Measurements from ENCODE around the gene CACNA1F. TPM values are rescaled to one million over a fixed set of nuclear protein-coding genes. Genes with fewer than 3 reads are reported as not detected.

The CACNA1F gene
- total RNA-seq, 4 donors from 2014 or later, result 1.7 to 2.8 (median 2.3) TPM

- no peak overlapping the region for H3K4me3 ChIP-seq
- H3K27ac ChIP-seq, result peak overlapping the region in 1 of 4 donors; percentile 46
- TF ChIP-seq CTCF (IDR thresholded peaks at IDR 0.05) (no peak), POLR2A (IDR thresholded peaks at IDR 0.05) (no peak)
- no peaks in the 10 kb centered on the region for H3K36me3 ChIP-seq
- no peak for DNase-seq
- peaks cover 0 to 5% (median 0%) of the 10 kb centered on the region in 4 donors for H3K4me1 ChIP-seq
- no peaks in the 10 kb centered on the region for H3K27me3 ChIP-seq
- H3K9me3 ChIP-seq, result no peaks in the 10 kb centered on the region
Observed at GRCh38 chrX:49256268-49256995, 23.3 kb upstream of the CACNA1F start.

- Histone ChIP-seq H3K27me3 (no peaks in the 10 kb centered on the region), H3K9me3 (no peaks in the 10 kb centered on the region), H3K36me3 (no peaks in the 10 kb centered on the region), H3K4me1 (peaks cover 0 to 5% (median 0%) of the 10 kb centered on the region in 4 donors), H3K27ac (no peak overlapping the region), H3K4me3 (no peak overlapping the region)
- TF ChIP-seq CTCF (IDR thresholded peaks at IDR 0.05) (no peak), POLR2A (IDR thresholded peaks at IDR 0.05) (no peak)
- DNase-seq, result no peak
Observed at GRCh38 chrX:49254639-49255038, 21.5 kb upstream of the CACNA1F start.

GRCh38 chrX:49251325-49251724, 18.2 kb upstream of the CACNA1F start:
- Histone ChIP-seq H3K27me3 (no peaks in the 10 kb centered on the region), H3K36me3 (peaks cover 0 to 9% (median 0%) of the 10 kb centered on the region in 3 donors), H3K9me3 (no peaks in the 10 kb centered on the region), H3K4me3 (no peak overlapping the region), H3K27ac (no peak overlapping the region), H3K4me1 (no peaks in the 10 kb centered on the region)
- DNase-seq, result no peak
- no peak for TF ChIP-seq POLR2A (IDR thresholded peaks at IDR 0.05)

GRCh38 chrX:49250578-49250977, 17.4 kb upstream of the CACNA1F start:
- Histone ChIP-seq H3K27me3 (no peaks in the 10 kb centered on the region), H3K4me1 (no peaks in the 10 kb centered on the region), H3K36me3 (peaks cover 0 to 9% (median 0%) of the 10 kb centered on the region in 3 donors), H3K4me3 (no peak overlapping the region), H3K9me3 (no peaks in the 10 kb centered on the region), H3K27ac (no peak overlapping the region)
- TF ChIP-seq POLR2A (IDR thresholded peaks at IDR 0.05) (no peak), CTCF (IDR thresholded peaks at IDR 0.05) (no peak)
- DNase-seq, result no peak

- H3K27ac ChIP-seq, result no peak overlapping the region
- no peak for DNase-seq
- no peaks in the 10 kb centered on the region for H3K9me3 ChIP-seq
- peaks cover 0 to 9% (median 0%) of the 10 kb centered on the region in 3 donors for H3K36me3 ChIP-seq
- H3K27me3 ChIP-seq, result no peaks in the 10 kb centered on the region
- no peak overlapping the region for H3K4me3 ChIP-seq
- TF ChIP-seq CTCF (IDR thresholded peaks at IDR 0.05) (no peak), POLR2A (IDR thresholded peaks at IDR 0.05) (no peak)
- no peaks in the 10 kb centered on the region for H3K4me1 ChIP-seq
Observed at GRCh38 chrX:49250066-49250465, 16.9 kb upstream of the CACNA1F start.

GRCh38 chrX:49249616-49250015, 16.5 kb upstream of the CACNA1F start:
- Histone ChIP-seq H3K4me3 (no peak overlapping the region), H3K9me3 (no peaks in the 10 kb centered on the region)
- no peak for TF ChIP-seq POLR2A (IDR thresholded peaks at IDR 0.05)
- TF ChIP-seq CTCF (IDR thresholded peaks at IDR 0.05), result no peak

More at GRCh38 chrX:49249616-49250015, 16.5 kb upstream of the CACNA1F start:
- Histone ChIP-seq H3K36me3 (peaks cover 0 to 14% (median 0%) of the 10 kb centered on the region in 3 donors), H3K27ac (no peak overlapping the region), H3K27me3 (no peaks in the 10 kb centered on the region), H3K4me1 (no peaks in the 10 kb centered on the region)
- no peak for DNase-seq
